Measurements from ENCODE around the gene SDR42E2. TPM values are rescaled to one million over a fixed set of nuclear protein-coding genes. Genes with fewer than 3 reads are reported as not detected.

The SDR42E2 gene
- total and polyA plus RNA-seq, 10 of the 15 experiments (the other 5 are each of a cell fraction or from before 2014, with no cell fraction given): 0.01 to 0.09 (median 0.08) TPM; not detected in 4

DNA sequence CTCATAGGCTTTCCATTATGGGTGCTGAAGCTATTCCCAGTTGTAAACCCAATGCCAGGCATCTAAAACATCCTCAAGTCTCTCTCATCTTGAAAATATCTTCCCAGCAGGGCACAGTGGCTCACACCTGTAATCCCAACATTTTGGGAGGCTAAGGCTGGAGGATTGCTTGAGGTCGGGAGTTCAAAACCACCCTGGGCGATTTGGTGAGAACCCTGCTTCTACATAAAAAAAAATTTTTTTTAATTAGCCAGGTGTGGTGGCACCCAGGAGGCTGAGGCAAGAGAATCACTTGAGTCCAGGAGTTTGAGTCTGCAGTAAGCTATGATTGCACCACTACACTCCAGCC, 30.7 kb downstream of the SDR42E2 start:
- H2AFZ ChIP-seq (ENCODE audit: control insufficient read depth, low read depth, low read length): no peak overlapping the region
- H3K4me1 ChIP-seq (ENCODE audit: control insufficient read depth, insufficient read depth, low read length): peaks cover 43% of the 10 kb centered on the region
- no peaks in the 10 kb centered on the region for H3K36me3 ChIP-seq (ENCODE audit: control insufficient read depth in 2 of 2, insufficient read depth in 2 of 2, low read length in 1 of 2)
- no peaks in the 10 kb centered on the region for H4K20me1 ChIP-seq (ENCODE audit: control insufficient read depth, insufficient read depth)
- H3K27me3 ChIP-seq (replicated peaks in 1 of 2; ENCODE audit: control insufficient read depth in 2 of 2, insufficient read depth in 2 of 2, low read length in 1 of 2): no peaks in the 10 kb centered on the region
- TF ChIP-seq CREM (IDR thresholded peaks at IDR 0.05; ENCODE audit: low read depth) (no peak), JUND (IDR thresholded peaks at IDR 0.05; ENCODE audit: low read depth, low read length) (no peak), RAD21 (IDR thresholded peaks at IDR 0.05; ENCODE audit: insufficient read depth, low read depth, low read length) (no peak), SREBF2 (IDR thresholded peaks at IDR 0.05; ENCODE audit: low read length) (no peak), TARDBP (IDR thresholded peaks at IDR 0.05; ENCODE audit: borderline replicate concordance) (no peak), ZNF217 (IDR thresholded peaks at IDR 0.05) (0 out of 2 replicates have a peak, but pooled peaks have one; percentile 25), PAX8 (IDR thresholded peaks at IDR 0.05) (no peak)
- TF ChIP-seq, protein P1, sequence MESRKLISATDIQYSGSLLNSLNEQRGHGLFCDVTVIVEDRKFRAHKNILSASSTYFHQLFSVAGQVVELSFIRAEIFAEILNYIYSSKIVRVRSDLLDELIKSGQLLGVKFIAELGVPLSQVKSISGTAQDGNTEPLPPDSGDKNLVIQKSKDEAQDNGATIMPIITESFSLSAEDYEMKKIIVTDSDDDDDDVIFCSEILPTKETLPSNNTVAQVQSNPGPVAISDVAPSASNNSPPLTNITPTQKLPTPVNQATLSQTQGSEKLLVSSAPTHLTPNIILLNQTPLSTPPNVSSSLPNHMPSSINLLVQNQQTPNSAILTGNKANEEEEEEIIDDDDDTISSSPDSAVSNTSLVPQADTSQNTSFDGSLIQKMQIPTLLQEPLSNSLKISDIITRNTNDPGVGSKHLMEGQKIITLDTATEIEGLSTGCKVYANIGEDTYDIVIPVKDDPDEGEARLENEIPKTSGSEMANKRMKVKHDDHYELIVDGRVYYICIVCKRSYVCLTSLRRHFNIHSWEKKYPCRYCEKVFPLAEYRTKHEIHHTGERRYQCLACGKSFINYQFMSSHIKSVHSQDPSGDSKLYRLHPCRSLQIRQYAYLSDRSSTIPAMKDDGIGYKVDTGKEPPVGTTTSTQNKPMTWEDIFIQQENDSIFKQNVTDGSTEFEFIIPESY (IDR thresholded peaks at IDR 0.05): no peak
- no peak overlapping the region for H3K9ac ChIP-seq (ENCODE audit: control insufficient read depth, insufficient read depth, low read length)
- in situ Hi-C loops (cut with MboI): no loop called here
- WGBS (ENCODE audit: insufficient coverage, insufficient replicate concordance, low lambda C conversion rate, missing lambda C conversion rate): 71% methylated on average over 2 of the region's 2 CpGs
- intact Hi-C loops (cut with micrococcal nuclease; ENCODE audit: unreplicated experiment): loop anchor here (5.0 kb wide), 1 partner anchor 179 kb away; the partner anchor contains the start of gene CDR2
- no TSS peak for BruUV-seq (replicated peaks)
- ATAC-seq (no peak), FAIRE-seq (no peak), DNase-seq (ENCODE audit: low read depth, low spot score) (no peak)
- no peaks in the 10 kb centered on the region for H3K79me2 ChIP-seq (ENCODE audit: control insufficient read depth, insufficient read depth, low read length)
- ChIA-PET POLR2A (interaction anchor here (1.3 to 6.0 kb wide), 4 partner anchors 13 to 104 kb away, joined by 3 to 104 read pairs (median 16); partner anchors contain the start of genes EEF2K and POLR3E), RAD21 (ENCODE audit: unreplicated experiment) (interaction anchor here (1.0 to 7.8 kb wide), 4 partner anchors 13 to 191 kb away, joined by 4 to 74 read pairs (median 36); partner anchors contain the start of genes EEF2K and POLR3E), CTCF (interaction anchor here (1.2 to 8.4 kb wide), 6 partner anchors 8 to 185 kb away, joined by 3 to 132 read pairs (median 8); partner anchors contain the start of genes EEF2K, MOSMO and POLR3E), SMC1A (ENCODE audit: uncharacterized antibody, unreplicated experiment) (interaction anchor here (3.8 to 9.0 kb wide), 3 partner anchors 12 to 105 kb away, joined by 21 to 86 read pairs (median 24); partner anchors contain the start of genes EEF2K and POLR3E)
- no peaks in the 10 kb centered on the region for H3K9me3 ChIP-seq (replicated peaks; ENCODE audit: control insufficient read depth, insufficient read depth, low read length)
- 0 out of 2 replicates have a peak overlapping the region, but pooled peaks have one; percentile 90 for H3K27ac ChIP-seq (ENCODE audit: control insufficient read depth, insufficient read depth)
- H3K4me3 ChIP-seq: no peak overlapping the region
- H3K4me2 ChIP-seq (ENCODE audit: control insufficient read depth, insufficient read depth): peak overlapping the region; percentile 90

Data from GM12878 (cell line).